SK-N-SH (cell line): ENCODE measurements around the gene CPT1C.

Experiments
- CHD2 ChIP-seq: fragments of 150-350 bp; IDR thresholded peaks from 2 replicates; pipeline ENCODE4 v1.6.1; 2018; ENCODE audit warnings: low read length; ENCODE audit not compliant: partially characterized antibody
- CTCF ChIP-seq: fragments of 200-600 bp; sonication (generic); IDR thresholded peaks from 2 replicates; pipeline ENCODE4 v1.6.1; 2017; ENCODE audit warnings: antibody characterized with exemption, mild to moderate bottlenecking, moderate library complexity
- EP300 ChIP-seq, 2 experiments: IDR thresholded peaks; 2 replicates each; pipeline versions ENCODE4 v1.4.0 to v1.6.1; 2012; ENCODE audit warnings: borderline replicate concordance in 1 of 2, low read depth in 1 of 2, low read length in 1 of 2
- GABPA ChIP-seq: IDR thresholded peaks from 2 replicates; pipeline ENCODE4 v1.4.0; 2012; ENCODE audit warnings: low read depth, mild to moderate bottlenecking
- JUND ChIP-seq: IDR thresholded peaks from 2 replicates; pipeline ENCODE4 v1.4.0; 2012
- MAX ChIP-seq: IDR thresholded peaks from 2 replicates; pipeline ENCODE4 v1.4.0; 2012; ENCODE audit warnings: low read depth
- MEF2A ChIP-seq: IDR thresholded peaks from 2 replicates; pipeline ENCODE4 v1.4.0; 2012; ENCODE audit warnings: low read depth, borderline replicate concordance
- MXI1 ChIP-seq: IDR thresholded peaks from 2 replicates; pipeline ENCODE4 v1.6.1; 2012; ENCODE audit warnings: mild to moderate bottlenecking, low read depth, low read length, improper control_type of control experiment
- POLR2AphosphoS5 ChIP-seq: IDR thresholded peaks from 2 replicates; pipeline ENCODE4 v1.6.1; 2012; ENCODE audit warnings: low read depth, low read length
- REST ChIP-seq: IDR thresholded peaks from 2 replicates; pipeline ENCODE4 v1.6.1; 2012; ENCODE audit warnings: mild to moderate bottlenecking, low read depth, low read length, moderate library complexity
- TAF1 ChIP-seq: IDR thresholded peaks from 2 replicates; pipeline ENCODE4 v1.6.1; 2012; ENCODE audit warnings: low read depth, mild to moderate bottlenecking, low read length, moderate library complexity, borderline replicate concordance
- USF1 ChIP-seq: IDR thresholded peaks from 2 replicates; pipeline ENCODE4 v1.4.0; 2012; ENCODE audit warnings: low read depth, borderline replicate concordance
- YY1 ChIP-seq: IDR thresholded peaks from 2 replicates; pipeline ENCODE4 v1.4.0; 2012; ENCODE audit warnings: low read depth, mild to moderate bottlenecking
- TF ChIP-seq, protein P1 (sequence below): IDR thresholded peaks from 2 replicates; pipeline ENCODE4; 2012

DNA sequence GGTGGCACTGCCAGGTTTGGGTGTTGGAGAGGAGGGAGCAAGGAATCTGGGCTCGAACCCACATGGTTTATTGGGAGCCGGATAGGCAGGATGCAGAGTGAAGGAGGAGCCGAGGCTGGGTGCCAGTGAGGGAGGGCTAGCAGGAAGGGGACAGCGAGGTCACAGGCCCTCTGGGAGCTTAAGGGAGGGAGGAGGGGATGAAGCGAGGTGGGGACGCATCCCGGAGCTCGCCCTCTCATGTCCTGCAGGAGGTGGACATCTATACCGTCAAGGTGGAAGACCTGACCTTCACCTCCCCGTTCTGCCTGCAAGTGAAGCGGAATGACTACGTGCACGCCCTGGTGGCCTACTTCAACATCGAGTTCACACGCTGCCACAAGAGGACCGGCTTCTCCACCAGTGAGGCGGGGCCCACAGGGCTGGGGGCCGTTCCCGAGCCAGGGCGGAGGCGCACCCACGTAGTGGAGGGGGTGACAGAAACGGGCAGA is 5.0 kb upstream of the CPT1C start:
- TF ChIP-seq MEF2A (no peak), CTCF (no peak), MAX (no peak), GABPA (no peak), YY1 (no peak), JUND (no peak), CHD2 (no peak), REST (no peak), POLR2AphosphoS5 (no peak), EP300 (IDR thresholded peaks at IDR 0.05; ENCODE audit: borderline replicate concordance in 1 of 2, low read depth in 1 of 2, low read length in 1 of 2) (no peak), TAF1 (no peak), MXI1 (no peak), USF1 (no peak)
- TF ChIP-seq, protein P1, sequence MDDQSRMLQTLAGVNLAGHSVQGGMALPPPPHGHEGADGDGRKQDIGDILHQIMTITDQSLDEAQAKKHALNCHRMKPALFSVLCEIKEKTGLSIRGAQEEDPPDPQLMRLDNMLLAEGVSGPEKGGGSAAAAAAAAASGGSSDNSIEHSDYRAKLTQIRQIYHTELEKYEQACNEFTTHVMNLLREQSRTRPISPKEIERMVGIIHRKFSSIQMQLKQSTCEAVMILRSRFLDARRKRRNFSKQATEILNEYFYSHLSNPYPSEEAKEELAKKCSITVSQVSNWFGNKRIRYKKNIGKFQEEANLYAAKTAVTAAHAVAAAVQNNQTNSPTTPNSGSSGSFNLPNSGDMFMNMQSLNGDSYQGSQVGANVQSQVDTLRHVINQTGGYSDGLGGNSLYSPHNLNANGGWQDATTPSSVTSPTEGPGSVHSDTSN, result no peak
